SK-N-SH (cell line): ENCODE data around the gene MRPS27. TPM values are rescaled to one million over a fixed set of nuclear protein-coding genes. Genes with fewer than 3 reads are reported as not detected.

Source experiments
- CTCF ChIA-PET: fragments of 300-600, 350-600 bp; formaldehyde crosslinking; extraction: SDS; loops from one replicate; lab custom pipeline; 2021; lab: Yijun Ruan, JAX
- POLR2A ChIA-PET: fragments of 350-600 bp; sonication (Branson Sonifier 250); formaldehyde crosslinking; extraction: SDS; loops from one replicate; lab custom pipeline; 2020; ENCODE audit warnings: antibody characterized with exemption, inconsistent platforms; lab: Yijun Ruan, JAX
- DNase-seq: peaks from one replicate; pipeline ENCODE4 v3.0.0; 2012
- H2AFZ ChIP-seq: fragments of 200-600 bp; sonication (generic); 2 replicates; pipeline ENCODE4 v1.8.1; 2016; ENCODE audit warnings: antibody characterized with exemption, mild to moderate bottlenecking, low read depth
- H3F3A ChIP-seq: fragments of 200-600 bp; sonication (generic); replicated peaks from 2 replicates; pipeline ENCODE3; 2016; ENCODE audit warnings: antibody characterized with exemption, mild to moderate bottlenecking; ENCODE audit not compliant: insufficient read depth
- H3K27ac ChIP-seq, 2 experiments: fragments of 200-500 bp in 1 of 2; fragments of 200-600 bp in 1 of 2; sonication (Bioruptor generic) in 1 of 2; sonication (generic), shearing (Covaris generic) in 1 of 2; 2 replicates each; pipeline versions ENCODE4 v1.5.1 to v1.6.1; 2014 to 2016; ENCODE audit warnings: low read depth in 2 of 2, inconsistent platforms in 1 of 2, low read length in 1 of 2, mild to moderate bottlenecking in 1 of 2, mixed read lengths in 1 of 2
- H3K27me3 ChIP-seq: fragments of 200-600 bp; sonication (generic), shearing (Covaris generic); 2 replicates; pipeline ENCODE4 v1.6.1; 2016; ENCODE audit warnings: mixed run types; ENCODE audit not compliant: insufficient read depth
- H3K36me3 ChIP-seq, 2 experiments: fragments of 200-500 bp in 1 of 2; fragments of 200-600 bp in 1 of 2; sonication (Bioruptor generic) in 1 of 2; sonication (generic) in 1 of 2; replicated peaks in 1 of 2; 2 replicates each; pipeline versions ENCODE3 to v1.5.1; 2014 to 2016; ENCODE audit warnings: low read length in 1 of 2, mild to moderate bottlenecking in 1 of 2; ENCODE audit not compliant: insufficient read depth in 2 of 2, control insufficient read depth in 1 of 2
- H3K4me1 ChIP-seq, 2 experiments: fragments of 200-500 bp in 1 of 2; fragments of 200-600 bp in 1 of 2; sonication (Bioruptor generic) in 1 of 2; sonication (generic), shearing (Covaris generic) in 1 of 2; 2 replicates each; pipeline versions ENCODE4 v1.5.1 to v1.6.1; 2014 to 2016; ENCODE audit warnings: low read depth in 1 of 2, low read length in 1 of 2, mixed run types in 1 of 2; ENCODE audit not compliant: insufficient read depth in 2 of 2, control insufficient read depth in 1 of 2
- H3K4me2 ChIP-seq: fragments of 200-600 bp; sonication (generic), shearing (Covaris generic); 2 replicates; pipeline ENCODE4 v1.6.1; 2017; ENCODE audit warnings: mixed run types
- H3K4me3 ChIP-seq, 2 experiments: fragments of 200-500 bp in 1 of 2; fragments of 200-600 bp in 1 of 2; sonication (Bioruptor generic) in 1 of 2; sonication (generic), shearing (Covaris generic) in 1 of 2; 2 replicates each; pipeline versions ENCODE4 v1.5.1 to v1.8.1; 2014 to 2016; ENCODE audit warnings: low read depth in 2 of 2, inconsistent platforms in 1 of 2, low read length in 1 of 2, mild to moderate bottlenecking in 1 of 2, mixed read lengths in 1 of 2, moderate library complexity in 1 of 2
- H3K79me2 ChIP-seq: fragments of 200-600 bp; sonication (generic); 2 replicates; pipeline ENCODE4 v1.8.1; 2017; ENCODE audit warnings: mild to moderate bottlenecking; ENCODE audit not compliant: insufficient read depth
- H3K9ac ChIP-seq: fragments of 200-600 bp; sonication (generic); 2 replicates; pipeline ENCODE4 v1.6.1; 2017; ENCODE audit warnings: mixed run types
- H3K9me2 ChIP-seq: fragments of 200-600 bp; sonication (generic); 2 replicates; pipeline ENCODE4 v1.6.1; 2017; ENCODE audit warnings: mixed run types
- H3K9me3 ChIP-seq: fragments of 200-600 bp; sonication (generic); 2 replicates; pipeline ENCODE4 v1.6.1; 2017; ENCODE audit warnings: mixed run types, mild to moderate bottlenecking, moderate library complexity
- H4K20me1 ChIP-seq: fragments of 200-600 bp; sonication (generic); 2 replicates; pipeline ENCODE4 v1.6.1; 2017; ENCODE audit warnings: mild to moderate bottlenecking, mixed run types; ENCODE audit not compliant: insufficient read depth
- CHD2 ChIP-seq: fragments of 150-350 bp; IDR thresholded peaks from 2 replicates; pipeline ENCODE4 v1.6.1; 2018; ENCODE audit warnings: low read length; ENCODE audit not compliant: partially characterized antibody
- ELF1 ChIP-seq: IDR thresholded peaks from 2 replicates; pipeline ENCODE4 v1.4.0; 2012
- EP300 ChIP-seq, 2 experiments: IDR thresholded peaks; 2 replicates each; pipeline versions ENCODE4 v1.4.0 to v1.6.1; 2012; ENCODE audit warnings: borderline replicate concordance in 1 of 2, low read depth in 1 of 2, low read length in 1 of 2
- FOXJ3 ChIP-seq: sonication (generic); formaldehyde crosslinking; IDR thresholded peaks from 2 replicates; pipeline ENCODE4 v1.5.1; 2020; ENCODE audit warnings: mild to moderate bottlenecking, missing genetic modification reagents
- FOXM1 ChIP-seq: IDR thresholded peaks from 2 replicates; pipeline ENCODE4 v1.4.0; 2012; ENCODE audit warnings: low read depth, mild to moderate bottlenecking
- IRF3 ChIP-seq: fragments of 150-350 bp; IDR thresholded peaks from 2 replicates; pipeline ENCODE4 v1.6.1; 2016; ENCODE audit warnings: mild to moderate bottlenecking, low read depth, low read length
- JUND ChIP-seq: IDR thresholded peaks from 2 replicates; pipeline ENCODE4 v1.4.0; 2012
- NFIC ChIP-seq: IDR thresholded peaks from 2 replicates; pipeline ENCODE4 v1.4.0; 2012; ENCODE audit warnings: borderline replicate concordance
- PBX3 ChIP-seq: IDR thresholded peaks from 2 replicates; pipeline ENCODE4; 2012
- POLR2AphosphoS5 ChIP-seq: IDR thresholded peaks from 2 replicates; pipeline ENCODE4 v1.6.1; 2012; ENCODE audit warnings: low read depth, low read length
- RCOR1 ChIP-seq: fragments of 150-350 bp; IDR thresholded peaks from 2 replicates; pipeline ENCODE4 v1.6.1; 2017; ENCODE audit warnings: antibody characterized with exemption, low read length
- TAF1 ChIP-seq: IDR thresholded peaks from 2 replicates; pipeline ENCODE4 v1.6.1; 2012; ENCODE audit warnings: low read depth, mild to moderate bottlenecking, low read length, moderate library complexity, borderline replicate concordance
- TEAD4 ChIP-seq: IDR thresholded peaks from 2 replicates; pipeline ENCODE4 v1.4.0; 2012; ENCODE audit warnings: mild to moderate bottlenecking, borderline replicate concordance; ENCODE audit not compliant: insufficient read depth
- USF2 ChIP-seq: fragments of 150-350 bp; IDR thresholded peaks from 2 replicates; pipeline ENCODE4 v1.6.1; 2017; ENCODE audit warnings: antibody characterized with exemption, low read length, low read depth, borderline replicate concordance
- YY1 ChIP-seq: IDR thresholded peaks from 2 replicates; pipeline ENCODE4 v1.4.0; 2012; ENCODE audit warnings: low read depth, mild to moderate bottlenecking
- ZBTB33 ChIP-seq: IDR thresholded peaks from 2 replicates; pipeline ENCODE4 v1.4.0; 2012; ENCODE audit warnings: low read depth, borderline replicate concordance
- WGBS: methylation state at CpG from one replicate; pipeline ENCODE4 v1.1.6; 2017; ENCODE audit warnings: low lambda C conversion rate; 5-methylcytosine and 5-hydroxymethylcytosine counted together
- polyA plus RNA-seq, 3 experiments: library from polyadenylated mRNA; depleted of rRNA; stranded (reverse); fragments of >200 nt; gene quantifications; 2 replicates each; pipeline ENCODE4 v1.2.3, GENCODE V29; 2012
- TF ChIP-seq, protein P1 (sequence below): IDR thresholded peaks from 2 replicates; pipeline ENCODE4 v1.4.0; 2012; ENCODE audit warnings: low read depth, borderline replicate concordance
- TF ChIP-seq, protein P2 (sequence below): IDR thresholded peaks from 2 replicates; pipeline ENCODE4 v1.4.0; 2012; ENCODE audit warnings: low read depth

The MRPS27 gene
- polyA plus RNA-seq, 1 of the 3 experiments (the other 2 are of a cell fraction) = 37.5 TPM

GRCh38 chr5:72214168-72214567 is 105.9 kb downstream of the MRPS27 start:
- WGBS = 96% methylated on average over 4 of the region's 4 CpGs
- no peaks in the 10 kb centered on the region for H4K20me1 ChIP-seq
- H3K9ac ChIP-seq = no peak overlapping the region
- H3K9me2 ChIP-seq = no peaks in the 10 kb centered on the region
- H3K4me2 ChIP-seq = no peak overlapping the region
- H3K4me3 ChIP-seq = no peak overlapping the region
- peaks cover 8 to 26% of the 10 kb centered on the region in 2 experiments for H3K36me3 ChIP-seq
- H2AFZ ChIP-seq = no peak overlapping the region
- no peaks in the 10 kb centered on the region for H3K9me3 ChIP-seq
- DNase-seq = no peak
- H3K79me2 ChIP-seq = no peaks in the 10 kb centered on the region
- H3K4me1 ChIP-seq = peaks cover 17 to 27% of the 10 kb centered on the region in 2 experiments
- H3K27me3 ChIP-seq = no peaks in the 10 kb centered on the region
- H3F3A ChIP-seq = peaks cover 48% of the 10 kb centered on the region
- ChIA-PET CTCF (interaction anchor here (1.1 to 1.4 kb wide), 2 partner anchors 9 to 19 kb away, joined by 3 read pairs; no protein-coding TSS in a partner anchor), POLR2A (interaction anchor here (0.7 kb wide), 1 partner anchor 8 kb away, joined by 3 read pairs; no protein-coding TSS in a partner anchor)
- TF ChIP-seq CHD2 (no peak), FOXJ3 (CRISPR knock-in tag) (no peak), YY1 (no peak)
- H3K27ac ChIP-seq = no peak overlapping the region

DNA sequence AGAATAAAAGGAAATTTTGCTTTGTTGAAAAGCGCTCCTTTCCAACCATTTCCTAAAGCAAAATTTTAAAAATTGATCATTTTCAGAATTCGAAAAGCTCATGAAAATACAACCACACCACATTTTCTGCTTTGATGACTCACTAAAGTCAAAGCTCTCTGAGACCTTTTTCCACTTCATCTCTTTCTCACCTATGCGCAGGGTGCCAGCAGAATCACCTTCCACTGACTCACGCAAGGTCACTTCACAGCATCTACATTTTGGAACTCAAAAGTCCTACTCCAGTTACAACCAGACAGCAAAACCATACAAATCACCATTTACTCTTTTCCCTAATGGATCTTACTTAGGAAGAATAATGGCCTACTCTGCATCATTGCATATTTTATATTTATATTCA is 106.6 kb downstream of the MRPS27 start:
- H3K4me1 ChIP-seq = peaks cover 20 to 34% of the 10 kb centered on the region in 2 experiments
- no peak overlapping the region; a peak in 1 of 4 replicates for H3K27ac ChIP-seq
- H3K27me3 ChIP-seq = no peaks in the 10 kb centered on the region
- H3K4me2 ChIP-seq = no peak overlapping the region
- no peaks in the 10 kb centered on the region for H3K9me3 ChIP-seq
- no peak overlapping the region for H2AFZ ChIP-seq
- H3K9me2 ChIP-seq = no peaks in the 10 kb centered on the region
- H3K36me3 ChIP-seq = peaks cover 12 to 26% of the 10 kb centered on the region in 2 experiments
- WGBS = over 99% methylated on average over 4 of the region's 4 CpGs
- CTCF ChIA-PET = interaction anchor here (1.0 to 1.4 kb wide), 3 partner anchors 10 to 56 kb away, joined by 3 read pairs; no protein-coding TSS in a partner anchor
- peaks cover 6% of the 10 kb centered on the region; the same call in 1 of the 2 replicates for H3K79me2 ChIP-seq
- no peak overlapping the region for H3K4me3 ChIP-seq
- H3F3A ChIP-seq = peaks cover 55% of the 10 kb centered on the region
- POLR2A ChIA-PET = no interaction called here
- no peak for DNase-seq
- H4K20me1 ChIP-seq = no peaks in the 10 kb centered on the region
- no peak overlapping the region for H3K9ac ChIP-seq
- TF ChIP-seq, protein P1, sequence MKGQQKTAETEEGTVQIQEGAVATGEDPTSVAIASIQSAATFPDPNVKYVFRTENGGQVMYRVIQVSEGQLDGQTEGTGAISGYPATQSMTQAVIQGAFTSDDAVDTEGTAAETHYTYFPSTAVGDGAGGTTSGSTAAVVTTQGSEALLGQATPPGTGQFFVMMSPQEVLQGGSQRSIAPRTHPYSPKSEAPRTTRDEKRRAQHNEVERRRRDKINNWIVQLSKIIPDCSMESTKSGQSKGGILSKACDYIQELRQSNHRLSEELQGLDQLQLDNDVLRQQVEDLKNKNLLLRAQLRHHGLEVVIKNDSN = no peak
- TF ChIP-seq ELF1 (no peak), POLR2AphosphoS5 (no peak; the same call in 1 of the 2 replicates), PBX3 (no peak), TAF1 (no peak), RCOR1 (no peak), JUND (no peak), FOXM1 (no peak), USF2 (no peak), IRF3 (no peak), TEAD4 (no peak), NFIC (no peak), EP300 (IDR thresholded peaks at IDR 0.05; ENCODE audit: borderline replicate concordance in 1 of 2, low read depth in 1 of 2, low read length in 1 of 2) (no peak), ZBTB33 (no peak)
- TF ChIP-seq, protein P2, sequence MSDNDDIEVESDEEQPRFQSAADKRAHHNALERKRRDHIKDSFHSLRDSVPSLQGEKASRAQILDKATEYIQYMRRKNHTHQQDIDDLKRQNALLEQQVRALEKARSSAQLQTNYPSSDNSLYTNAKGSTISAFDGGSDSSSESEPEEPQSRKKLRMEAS = no peak
